Iris pigment epithelial cell (primary cell): ENCODE measurements around the gene RYR3.

Experiments used
- DNase-seq: peaks from one replicate; pipeline ENCODE4 v3.0.0-alpha.2; 2011; ENCODE audit warnings: low read depth

Gene RYR3

GRCh38 chr15:33320017-33320416 lies 9.2 kb downstream of the RYR3 start:
- no peak for DNase-seq

- no peak for DNase-seq
These were observed 11.3 kb downstream of the RYR3 start for GRCh38 chr15:33322091-33322490.

GRCh38 chr15:33324609-33325008 lies 13.8 kb downstream of the RYR3 start:
- DNase-seq = no peak

- DNase-seq = no peak
These were observed 16.1 kb downstream of the RYR3 start for GRCh38 chr15:33326908-33327307.

GRCh38 chr15:33328106-33328505 lies 17.3 kb downstream of the RYR3 start:
- DNase-seq = no peak

GRCh38 chr15:33329457-33329856 lies 18.7 kb downstream of the RYR3 start:
- DNase-seq = no peak

GRCh38 chr15:33330931-33331330 lies 20.2 kb downstream of the RYR3 start:
- DNase-seq = no peak

- no peak for DNase-seq
These were observed 31.2 kb downstream of the RYR3 start for GRCh38 chr15:33341953-33342352.

- DNase-seq = no peak
These were observed 32.5 kb downstream of the RYR3 start for GRCh38 chr15:33343275-33343674.

- DNase-seq = no peak
These were observed 33.3 kb downstream of the RYR3 start for GRCh38 chr15:33344111-33344510.

GRCh38 chr15:33344530-33344929 lies 33.8 kb downstream of the RYR3 start:
- DNase-seq = no peak

- DNase-seq = no peak
These were observed 43.6 kb downstream of the RYR3 start for GRCh38 chr15:33354411-33354810.

- DNase-seq = no peak
These were observed 47.1 kb downstream of the RYR3 start for GRCh38 chr15:33357845-33358244.

GRCh38 chr15:33358306-33358705 lies 47.5 kb downstream of the RYR3 start:
- no peak for DNase-seq

- DNase-seq = no peak
These were observed 50.1 kb downstream of the RYR3 start for GRCh38 chr15:33360886-33361285.

- no peak for DNase-seq
These were observed 59.3 kb downstream of the RYR3 start for GRCh38 chr15:33369941-33370622.

GRCh38 chr15:33370623-33371020 lies 59.9 kb downstream of the RYR3 start:
- DNase-seq = no peak

- no peak for DNase-seq
These were observed 60.4 kb downstream of the RYR3 start for GRCh38 chr15:33371159-33371558.

- no peak for DNase-seq
These were observed 63.6 kb downstream of the RYR3 start for GRCh38 chr15:33374226-33374914.

- no peak for DNase-seq
These were observed 64.5 kb downstream of the RYR3 start for GRCh38 chr15:33375236-33375635.

- DNase-seq = no peak
These were observed 66.4 kb downstream of the RYR3 start for GRCh38 chr15:33377204-33377603.

- no peak for DNase-seq
These were observed 68.2 kb downstream of the RYR3 start for GRCh38 chr15:33378866-33379480.

GRCh38 chr15:33380406-33380805 lies 69.6 kb downstream of the RYR3 start:
- DNase-seq = no peak
